MCF 10A (cell line): ENCODE results near the gene SBF2. TPM values are rescaled to one million over a fixed set of nuclear protein-coding genes. Genes with fewer than 3 reads are reported as not detected.
"Not testable (repeated sequence)": the region's sequence is repeated elsewhere in the genome, so short reads cannot be mapped to it uniquely, and the experiment has no call there.

Experiments
- BruUV-seq: library from RNA; stranded (reverse); fragments of 400-500 nt; replicated peaks from 2 replicates; lab custom pipeline; 2021; lab: Mats Ljungman, UMichigan
- CTCF ChIA-PET: fragments of 300-600 bp; sonication (Branson Sonifier 250); formaldehyde crosslinking; extraction: SDS; loops from one replicate; lab custom pipeline; 2021; ENCODE audit warnings: antibody characterized with exemption, inconsistent platforms; lab: Yijun Ruan, JAX
- POLR2A ChIA-PET: fragments of 300-600, 350-650 bp; sonication (Branson Sonifier 250); formaldehyde crosslinking; extraction: SDS; loops from one replicate; lab custom pipeline; 2020; ENCODE audit warnings: antibody characterized with exemption, inconsistent platforms; lab: Yijun Ruan, JAX
- DNase-seq: peaks from one replicate; pipeline ENCODE4 v3.0.0-alpha.2; 2018; ENCODE audit not compliant: unreplicated experiment
- H3K27ac Mint-ChIP-seq: one replicate; pipeline ENCODE4 v1.8.0; 2022; ENCODE audit warnings: mild to moderate bottlenecking, low read depth, mixed read lengths; ENCODE audit not compliant: unreplicated experiment
- H3K27me3 Mint-ChIP-seq: one replicate; pipeline ENCODE4 v1.8.0; 2022; ENCODE audit warnings: mixed read lengths; ENCODE audit not compliant: insufficient read depth, unreplicated experiment
- H3K36me3 Mint-ChIP-seq: one replicate; pipeline ENCODE4 v1.8.0; 2022; ENCODE audit warnings: mild to moderate bottlenecking, moderate library complexity, mixed read lengths; ENCODE audit not compliant: insufficient read depth, unreplicated experiment
- H3K4me1 Mint-ChIP-seq: one replicate; pipeline ENCODE4 v1.8.0; 2022; ENCODE audit warnings: mixed read lengths; ENCODE audit not compliant: insufficient read depth, unreplicated experiment
- H3K4me3 Mint-ChIP-seq: one replicate; pipeline ENCODE4 v1.8.0; 2022; ENCODE audit warnings: mild to moderate bottlenecking, moderate library complexity, mixed read lengths; ENCODE audit not compliant: unreplicated experiment
- H3K9me3 Mint-ChIP-seq: one replicate; pipeline ENCODE4 v1.8.0; 2022; ENCODE audit warnings: mixed read lengths; ENCODE audit not compliant: unreplicated experiment
- CTCF ChIP-seq: fragments of 200-600 bp; IDR thresholded peaks from one replicate; pipeline ENCODE4 v1.8.0; 2022; ENCODE audit warnings: antibody characterized with exemption, mild to moderate bottlenecking; ENCODE audit not compliant: unreplicated experiment
- intact Hi-C: fragments of 100-400 bp; cut with micrococcal nuclease; formaldehyde crosslinking; loops from 2 replicates; pipeline ENCODE4 v1.14.1; 2022
- total RNA-seq: library from RNA; stranded (reverse); gene quantifications from 2 replicates; pipeline ENCODE4 v1.2.3, GENCODE V29; 2022

The SBF2 gene
- total RNA-seq, 1 experiment from 2014 or later = 28.3 TPM

DNA sequence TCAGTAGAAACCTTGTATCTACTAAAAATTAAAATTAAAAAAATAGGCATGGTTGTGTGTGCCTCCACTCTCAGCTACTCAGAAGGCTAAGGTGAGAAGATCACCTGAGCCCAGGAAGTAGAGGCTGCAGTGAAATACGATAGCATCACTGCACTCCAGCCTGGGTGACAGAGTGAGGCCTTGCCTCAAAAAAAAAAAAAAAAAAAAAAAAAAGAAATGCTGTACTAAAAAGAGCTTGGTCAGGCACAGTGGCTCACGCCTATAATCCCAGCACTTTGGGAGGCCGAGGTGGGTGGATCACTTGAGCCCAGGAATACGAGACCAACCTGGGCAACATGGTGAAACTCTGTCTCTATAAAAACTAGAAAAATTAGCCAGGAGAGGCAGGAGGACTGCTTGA is 36.5 kb downstream of the SBF2 start:
- Mint-ChIP-seq H3K27ac (no peak overlapping the region), H3K4me1 (peaks cover 21% of the 10 kb centered on the region), H3K4me3 (no peak overlapping the region), H3K36me3 (no peaks in the 10 kb centered on the region), H3K9me3 (no peaks in the 10 kb centered on the region), H3K27me3 (no peaks in the 10 kb centered on the region)
- CTCF ChIA-PET = interaction anchor here (1.4 kb wide), 2 partner anchors 48 to 50 kb away, joined by 3 to 4 read pairs; partner anchors contain the start of gene ADM
- POLR2A ChIA-PET = interaction anchor here (0.6 to 1.6 kb wide), 5 partner anchors 15 to 601 kb away, joined by 3 to 4 read pairs (median 3); partner anchors contain the start of gene ADM
- no TSS peak for BruUV-seq
- no peak for DNase-seq
- intact Hi-C loops = no loop called here
- TF ChIP-seq CTCF = no peak

GRCh38 chr11:10255388-10256125 is 38.5 kb downstream of the SBF2 start:
- TF ChIP-seq CTCF = no peak
- ChIA-PET POLR2A (interaction anchor here (0.6 to 1.6 kb wide), 8 partner anchors 8 to 682 kb away, joined by 3 to 4 read pairs (median 3); partner anchors contain the start of gene WEE1), CTCF (interaction anchor here (0.6 to 1.5 kb wide), 4 partner anchors 11 to 29 kb away, joined by 3 read pairs; no protein-coding TSS in a partner anchor)
- Mint-ChIP-seq H3K27me3 (no peaks in the 10 kb centered on the region), H3K4me3 (no peak overlapping the region), H3K27ac (no peak overlapping the region), H3K36me3 (no peaks in the 10 kb centered on the region), H3K9me3 (no peaks in the 10 kb centered on the region), H3K4me1 (peaks cover 8% of the 10 kb centered on the region)
- BruUV-seq = no TSS peak
- intact Hi-C loops = no loop called here
- no peak for DNase-seq

GRCh38 chr11:10249448-10250131 is 44.4 kb downstream of the SBF2 start:
- H3K27ac Mint-ChIP-seq, H3K4me1 Mint-ChIP-seq, H3K9me3 Mint-ChIP-seq, H3K27me3 Mint-ChIP-seq, H3K4me3 Mint-ChIP-seq, BruUV-seq, intact Hi-C loops, DNase-seq, H3K36me3 Mint-ChIP-seq: not testable (repeated sequence)
- POLR2A ChIA-PET = interaction anchor here (0.7 kb wide), 1 partner anchor 25 kb away, joined by 3 read pairs; no protein-coding TSS in a partner anchor
- CTCF ChIA-PET = interaction anchor here (0.6 kb wide), 1 partner anchor 491 kb away, joined by 4 read pairs; no protein-coding TSS in a partner anchor

DNA sequence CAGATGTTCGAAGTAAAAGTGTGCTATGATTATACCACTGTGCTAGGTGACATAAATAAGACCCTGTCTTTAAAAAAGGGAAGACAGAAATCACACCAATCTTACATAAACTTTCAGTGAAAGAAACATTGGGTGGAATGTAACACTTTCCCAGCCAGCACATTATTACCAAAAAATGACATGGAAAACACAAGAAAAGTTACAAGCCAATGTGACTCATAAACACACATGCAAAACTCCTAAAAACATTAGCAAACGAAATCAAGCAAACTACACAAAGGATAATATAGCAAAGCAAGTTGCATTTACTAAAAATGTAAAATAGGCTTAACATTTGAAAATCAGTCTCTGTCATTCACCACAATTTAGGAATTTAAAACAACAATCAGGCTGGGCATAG is 47.0 kb downstream of the SBF2 start:
- ChIA-PET CTCF (no interaction called here), POLR2A (no interaction called here)
- Mint-ChIP-seq H3K27ac (no peak overlapping the region), H3K27me3 (no peaks in the 10 kb centered on the region), H3K9me3 (no peaks in the 10 kb centered on the region), H3K36me3 (no peaks in the 10 kb centered on the region), H3K4me1 (peaks cover 9% of the 10 kb centered on the region), H3K4me3 (no peak overlapping the region)
- no TSS peak for BruUV-seq
- TF ChIP-seq CTCF = no peak
- intact Hi-C loops = no loop called here
- no peak for DNase-seq
